ENCODE measurements around the gene OR2T11. TPM values are rescaled to one million over a fixed set of nuclear protein-coding genes. Genes with fewer than 3 reads are reported as not detected.
"Not testable (repeated sequence)": the region's sequence is repeated elsewhere in the genome, so short reads cannot be mapped to it uniquely, and the experiment has no call there.

Gene OR2T11
- total RNA-seq, 4 donors from 2014 or later: not detected

DNA sequence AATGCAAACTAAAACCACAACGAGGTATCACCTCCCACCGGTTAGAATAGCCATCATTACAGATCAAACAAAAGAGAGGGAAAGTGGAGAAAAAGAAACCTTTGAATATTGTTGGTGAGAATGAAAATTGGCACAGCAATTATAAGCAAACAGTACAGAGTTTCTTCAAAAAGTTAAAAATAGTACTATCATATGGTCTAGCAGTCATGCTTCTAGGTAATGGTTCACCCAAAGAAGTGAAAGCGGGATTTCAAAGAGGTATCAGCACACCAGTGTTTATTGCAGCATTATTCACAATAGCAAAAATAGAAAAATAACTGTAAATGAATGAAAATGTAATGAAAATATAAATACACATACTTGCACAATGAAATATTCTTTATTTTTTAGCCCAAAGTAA, 45.6 kb downstream of the OR2T11 start:
- Histone ChIP-seq H3K9me3 (no peaks in the 10 kb centered on the region), H3K36me3 (no peaks in the 10 kb centered on the region), H3K4me1 (no peaks in the 10 kb centered on the region), H3K4me3 (replicated peaks in 1 of 3) (no peak overlapping the region), H3K27ac (no peak overlapping the region), H3K27me3 (no peaks in the 10 kb centered on the region)
- 77 to 81% methylated on average over 3 of the region's 3 CpGs for WGBS, 2 donors
- TF ChIP-seq POLR2A (IDR thresholded peaks at IDR 0.05) (no peak), CTCF (IDR thresholded peaks at IDR 0.05) (no peak)
- no peak for DNase-seq
- intact Hi-C loops (cut with DNase I): no loop called here

GRCh38 chr1:248585266-248585665, 49.6 kb downstream of the OR2T11 start:
- 70 to 86% methylated on average over 3 of the region's 3 CpGs for WGBS, 2 donors
- no peaks in the 10 kb centered on the region for H3K27me3 ChIP-seq

GRCh38 chr1:248576260-248576980, 58.5 kb downstream of the OR2T11 start:
- H3K4me1 ChIP-seq: no peaks in the 10 kb centered on the region
- H3K27ac ChIP-seq: no peak overlapping the region
- no peaks in the 10 kb centered on the region for H3K27me3 ChIP-seq
- H3K9me3 ChIP-seq: no peaks in the 10 kb centered on the region
- H3K4me3 ChIP-seq (replicated peaks in 1 of 3): no peak overlapping the region
- 79 to 83% methylated on average over 9 of the region's 9 CpGs for WGBS, 2 donors
- H3K36me3 ChIP-seq: no peaks in the 10 kb centered on the region
- DNase-seq: no peak
- TF ChIP-seq CTCF (IDR thresholded peaks at IDR 0.05) (no peak), POLR2A (IDR thresholded peaks at IDR 0.05) (no peak)
- intact Hi-C loops (cut with DNase I): no loop called here

More at GRCh38 chr1:248585266-248585665, 49.6 kb downstream of the OR2T11 start:
- Histone ChIP-seq H3K36me3 (no peaks in the 10 kb centered on the region), H3K4me1 (no peaks in the 10 kb centered on the region), H3K4me3 (replicated peaks in 1 of 3) (no peak overlapping the region), H3K9me3 (no peaks in the 10 kb centered on the region), H3K27ac (no peak overlapping the region)
- no peak for DNase-seq
- TF ChIP-seq POLR2A (IDR thresholded peaks at IDR 0.05) (no peak), CTCF (IDR thresholded peaks at IDR 0.05) (no peak)
- intact Hi-C loops (cut with DNase I): no loop called here

GRCh38 chr1:248574657-248575056, 60.2 kb downstream of the OR2T11 start, which contains the start of gene OR2T34:
Gene OR2T34, minus strand, starts transcription at chr1:248574757. Its CDS starts 0 bp downstream, at chr1:248574757.
- H3K27me3 ChIP-seq; H3K9me3 ChIP-seq; DNase-seq; H3K4me1 ChIP-seq; H3K27ac ChIP-seq; H3K36me3 ChIP-seq; H3K4me3 ChIP-seq (replicated peaks in 1 of 3); intact Hi-C loops (cut with DNase I): not testable (repeated sequence)
- WGBS, 2 donors: 90 to 91% methylated on average over 3 of the region's 3 CpGs

GRCh38 chr1:248573856-248574255, 61.0 kb downstream of the OR2T11 start:
- H3K27ac ChIP-seq; H3K4me1 ChIP-seq; DNase-seq; H3K9me3 ChIP-seq; H3K4me3 ChIP-seq (replicated peaks in 1 of 3); H3K27me3 ChIP-seq; intact Hi-C loops (cut with DNase I); H3K36me3 ChIP-seq: not testable (repeated sequence)
- WGBS, 2 donors: 81 to 83% methylated on average over 5 of the region's 8 CpGs

Small RNAs within 50 kb of the gene (small RNA-seq; reads per million reads assigned to genes)
- not detected for gene RF00019

Other genes with a start within 250 kb of the OR2T11 start
- gene OR2T1, start 232.0 kb downstream of the OR2T11 start, total RNA-seq: not detected
- not detected for gene OR2T2, start 189.5 kb downstream of the OR2T11 start, total RNA-seq
- not detected for gene OR2T3, start 161.7 kb downstream of the OR2T11 start, total RNA-seq
- not detected for gene OR2T5, start 146.5 kb downstream of the OR2T11 start, total RNA-seq
- not detected for gene OR2G6, start 127.0 kb downstream of the OR2T11 start, total RNA-seq
- not detected for gene OR2T29, start 72.3 kb downstream of the OR2T11 start, total RNA-seq
- not detected for gene OR2T34, start 60.3 kb downstream of the OR2T11 start, total RNA-seq
- gene OR2T10, start 37.4 kb downstream of the OR2T11 start, total RNA-seq: not detected
- not detected for gene OR2T35, start 10.2 kb upstream of the OR2T11 start, total RNA-seq
- gene OR2T27, start 20.4 kb upstream of the OR2T11 start, total RNA-seq: not detected
- gene OR14I1, start 67.7 kb upstream of the OR2T11 start, total RNA-seq: not detected
- gene LYPD8, start 120.7 kb upstream of the OR2T11 start, total RNA-seq: not detected
- gene SH3BP5L, start 190.8 kb upstream of the OR2T11 start, total RNA-seq: 10 to 100 TPM; 25.2 to 32.0 (median 30.0) TPM
- gene ZNF672, start 203.1 kb upstream of the OR2T11 start, total RNA-seq: 10 to 100 TPM; 43.5 to 82.2 (median 53.7) TPM
- gene ZNF692, start 224.0 kb upstream of the OR2T11 start, total RNA-seq: 10 to 100 TPM; 17.2 to 59.7 (median 34.1) TPM